HL-60 (cell line): Measurements from ENCODE around the gene ARF3.

Experiments used
- DNase-seq, 2 experiments: peaks; one replicate each; pipeline ENCODE4 v3.0.0-alpha.2; 2010 to 2020; ENCODE audit warnings: low read depth in 1 of 2, low spot score in 1 of 2
- H3K27ac ChIP-seq: fragments of 250-450 bp; sonication (Bioruptor Pico); replicated peaks from 2 replicates; pipeline ENCODE4 v1.5.1; 2020; ENCODE audit warnings: mild to moderate bottlenecking, moderate library complexity
- H3K27me3 ChIP-seq: fragments of 250-450 bp; sonication (Bioruptor Pico); 2 replicates; pipeline ENCODE4 v1.5.1; 2021; ENCODE audit warnings: mild to moderate bottlenecking, moderate library complexity; ENCODE audit not compliant: insufficient read depth, poor library complexity, severe bottlenecking
- H3K4me3 ChIP-seq: replicated peaks from 2 replicates; pipeline ENCODE4 v1.5.1; 2011; ENCODE audit warnings: mild to moderate bottlenecking, control low read depth, low read length; ENCODE audit not compliant: insufficient read depth
- CTCF ChIP-seq: IDR thresholded peaks from one replicate; pipeline ENCODE4 v1.5.1; 2011; ENCODE audit warnings: low read length, control low read depth, inconsistent platforms; ENCODE audit not compliant: insufficient read depth
- GABPA ChIP-seq: IDR thresholded peaks from 2 replicates; pipeline ENCODE4 v1.6.1; 2012; ENCODE audit warnings: low read depth
- POLR2AphosphoS5 ChIP-seq: IDR thresholded peaks from 2 replicates; pipeline ENCODE4 v1.6.1; 2012; ENCODE audit warnings: low read depth
- REST ChIP-seq: IDR thresholded peaks from 2 replicates; pipeline ENCODE4 v1.6.1; 2012; ENCODE audit warnings: low read depth; ENCODE audit not compliant: insufficient replicate concordance
- SPI1 ChIP-seq: IDR thresholded peaks from 2 replicates; pipeline ENCODE4 v1.6.1; 2012; ENCODE audit warnings: low read depth, mild to moderate bottlenecking, borderline replicate concordance

Gene ARF3

GRCh38 chr12:48924617-48925303 lies 32.5 kb downstream of the ARF3 start:
- Histone ChIP-seq H3K4me3 (peak overlapping the region; percentile 51), H3K27ac (no peak overlapping the region), H3K27me3 (no peaks in the 10 kb centered on the region)
- no peak for DNase-seq
- no peak for TF ChIP-seq CTCF
- no peak for TF ChIP-seq REST
- TF ChIP-seq SPI1: no peak
- no peak for TF ChIP-seq POLR2AphosphoS5
- TF ChIP-seq GABPA: no peak

- no peak overlapping the region for H3K4me3 ChIP-seq
- no peak overlapping the region for H3K27ac ChIP-seq
- H3K27me3 ChIP-seq: no peaks in the 10 kb centered on the region
- TF ChIP-seq REST (no peak), POLR2AphosphoS5 (no peak), CTCF (no peak), SPI1 (no peak), GABPA (no peak)
- DNase-seq: no peak
Observed at GRCh38 chr12:48923117-48923516, 34.2 kb downstream of the ARF3 start.

GRCh38 chr12:48917857-48918537 lies 39.3 kb downstream of the ARF3 start:
- TF ChIP-seq CTCF (no peak), SPI1 (no peak), GABPA (no peak), REST (no peak), POLR2AphosphoS5 (no peak)
- no peak overlapping the region for H3K27ac ChIP-seq
- H3K4me3 ChIP-seq: no peak overlapping the region
- peak in 1 of 2 experiments; percentile 42 for DNase-seq
- H3K27me3 ChIP-seq: no peaks in the 10 kb centered on the region
